Measurements from ENCODE around the gene ADGRG7. TPM values are rescaled to one million over a fixed set of nuclear protein-coding genes. Genes with fewer than 3 reads are reported as not detected.
A peak's percentile ranks its signal among the peaks of the same experiment; 100 is the strongest.
"Not testable (repeated sequence)": the region's sequence is repeated elsewhere in the genome, so short reads cannot be mapped to it uniquely, and the experiment has no call there.

Gene ADGRG7
- total and polyA plus RNA-seq, 2 experiments from 2014 or later, result 43.2 to 49.4 TPM

DNA sequence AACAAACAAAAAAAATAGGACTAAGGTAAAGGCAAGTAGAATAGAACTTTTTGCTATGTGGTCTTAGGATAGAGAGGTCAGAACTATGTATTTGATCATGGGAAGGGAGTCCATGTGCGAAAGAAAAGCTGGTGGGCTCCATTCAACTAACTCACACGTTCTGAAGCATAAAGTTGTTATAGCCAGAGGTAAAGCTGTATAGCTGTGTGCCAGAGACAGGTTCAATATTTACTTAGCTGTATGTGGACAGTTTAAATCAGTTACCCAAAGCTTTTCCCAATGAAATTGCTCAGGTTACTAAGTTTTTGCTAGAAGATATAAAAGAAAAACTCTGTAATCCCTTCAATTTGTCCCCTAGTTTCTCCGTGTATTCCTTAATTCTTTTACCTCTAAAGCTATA is 37.8 kb downstream of the ADGRG7 start:
- no peaks in the 10 kb centered on the region for H3K9me3 ChIP-seq (ENCODE audit: low read depth)
- peaks cover 6% of the 10 kb centered on the region for H3K4me1 ChIP-seq (ENCODE audit: low read depth)
- no peaks in the 10 kb centered on the region for H3K27me3 ChIP-seq
- no peak for DNase-seq (ENCODE audit: low read depth in 1 of 2, low spot score in 1 of 2)
- no peak overlapping the region for H3K4me3 ChIP-seq
- H3K36me3 ChIP-seq, result peaks cover 81% of the 10 kb centered on the region
- TF ChIP-seq, protein P1, sequence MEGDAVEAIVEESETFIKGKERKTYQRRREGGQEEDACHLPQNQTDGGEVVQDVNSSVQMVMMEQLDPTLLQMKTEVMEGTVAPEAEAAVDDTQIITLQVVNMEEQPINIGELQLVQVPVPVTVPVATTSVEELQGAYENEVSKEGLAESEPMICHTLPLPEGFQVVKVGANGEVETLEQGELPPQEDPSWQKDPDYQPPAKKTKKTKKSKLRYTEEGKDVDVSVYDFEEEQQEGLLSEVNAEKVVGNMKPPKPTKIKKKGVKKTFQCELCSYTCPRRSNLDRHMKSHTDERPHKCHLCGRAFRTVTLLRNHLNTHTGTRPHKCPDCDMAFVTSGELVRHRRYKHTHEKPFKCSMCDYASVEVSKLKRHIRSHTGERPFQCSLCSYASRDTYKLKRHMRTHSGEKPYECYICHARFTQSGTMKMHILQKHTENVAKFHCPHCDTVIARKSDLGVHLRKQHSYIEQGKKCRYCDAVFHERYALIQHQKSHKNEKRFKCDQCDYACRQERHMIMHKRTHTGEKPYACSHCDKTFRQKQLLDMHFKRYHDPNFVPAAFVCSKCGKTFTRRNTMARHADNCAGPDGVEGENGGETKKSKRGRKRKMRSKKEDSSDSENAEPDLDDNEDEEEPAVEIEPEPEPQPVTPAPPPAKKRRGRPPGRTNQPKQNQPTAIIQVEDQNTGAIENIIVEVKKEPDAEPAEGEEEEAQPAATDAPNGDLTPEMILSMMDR (IDR thresholded peaks at IDR 0.05; ENCODE audit: low read depth, low read length), result no peak
- peak overlapping the region; percentile 31 for H3K27ac ChIP-seq

DNA sequence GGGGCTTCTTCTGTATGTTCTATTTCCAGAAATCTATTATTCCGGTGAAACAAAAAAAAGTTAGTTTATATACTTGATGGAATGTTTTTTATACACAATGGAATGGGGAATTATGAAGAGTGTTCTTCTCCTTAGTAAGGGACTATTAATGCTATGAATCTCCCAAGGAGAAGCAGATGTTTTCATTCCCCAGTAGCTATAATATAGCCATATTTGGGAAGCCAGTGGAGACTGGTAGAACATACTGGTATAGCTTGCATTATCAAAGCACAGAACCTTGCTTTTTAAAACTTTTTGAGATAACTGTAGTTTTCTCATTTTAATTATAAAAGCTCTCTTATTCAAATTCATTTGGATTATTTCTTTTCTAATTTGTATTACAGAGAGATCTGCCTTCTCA is 38.3 kb downstream of the ADGRG7 start:
- no peaks in the 10 kb centered on the region for H3K27me3 ChIP-seq
- no peak for DNase-seq (ENCODE audit: low read depth in 1 of 2, low spot score in 1 of 2)
- no peaks in the 10 kb centered on the region for H3K9me3 ChIP-seq (ENCODE audit: low read depth)
- peak overlapping the region; percentile 31 for H3K27ac ChIP-seq
- H3K36me3 ChIP-seq, result peaks cover 77% of the 10 kb centered on the region
- TF ChIP-seq, protein P1 (IDR thresholded peaks at IDR 0.05; ENCODE audit: low read depth, low read length), result no peak
- H3K4me3 ChIP-seq, result no peak overlapping the region
- peaks cover under 1% of the 10 kb centered on the region for H3K4me1 ChIP-seq (ENCODE audit: low read depth)

DNA sequence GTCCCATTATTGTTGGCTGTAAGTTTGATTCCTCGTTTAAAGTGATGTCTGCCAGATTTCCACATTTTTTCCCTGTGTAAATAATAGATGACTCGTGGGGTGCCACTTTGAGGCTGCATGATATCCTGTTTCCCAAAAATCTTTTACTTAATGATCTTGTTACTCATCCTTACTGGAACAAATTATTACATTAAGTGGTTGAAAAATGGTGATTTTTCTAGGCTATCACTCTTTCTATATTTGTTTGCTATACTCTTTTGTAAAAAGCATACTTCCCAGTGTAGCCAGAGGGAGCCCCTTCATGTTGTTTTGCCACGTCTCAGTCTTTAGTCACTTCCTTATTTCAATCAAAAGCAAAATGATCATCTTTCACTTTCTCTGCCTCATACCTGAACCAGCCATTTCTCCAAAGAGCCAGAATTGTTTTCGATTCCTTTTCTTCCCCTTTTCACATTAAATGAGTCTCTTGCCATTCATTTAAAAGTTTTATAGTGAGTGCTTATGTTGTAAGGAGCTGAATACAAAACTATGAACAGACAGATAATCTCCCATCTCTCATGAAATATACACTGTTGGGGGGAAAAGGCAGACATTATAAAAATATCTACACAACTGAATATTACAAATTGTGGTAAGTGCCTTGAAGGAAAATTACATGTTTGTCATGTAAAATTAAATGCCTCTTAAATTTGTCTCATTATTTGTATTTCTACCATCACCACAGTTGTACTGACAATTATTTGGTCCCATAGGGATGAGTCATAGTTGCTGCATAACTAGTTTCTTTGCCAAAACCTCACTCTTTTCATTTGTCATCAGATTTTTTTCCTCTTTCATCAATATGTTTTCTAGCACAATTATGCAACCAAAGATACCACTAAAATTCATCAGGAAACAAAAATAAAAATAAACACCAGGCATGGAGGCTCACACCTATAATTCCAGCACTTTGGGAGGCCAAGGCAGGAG is 41.5 kb downstream of the ADGRG7 start:
- H3K9me3 ChIP-seq (ENCODE audit: low read depth), result no peaks in the 10 kb centered on the region
- no peaks in the 10 kb centered on the region for H3K4me1 ChIP-seq (ENCODE audit: low read depth)
- H3K27me3 ChIP-seq, result no peaks in the 10 kb centered on the region
- TF ChIP-seq, protein P1 (IDR thresholded peaks at IDR 0.05; ENCODE audit: low read depth, low read length), result no peak
- H3K36me3 ChIP-seq, result peaks cover 55% of the 10 kb centered on the region
- peak overlapping the region; percentile 15 for H3K27ac ChIP-seq
- no peak overlapping the region for H3K4me3 ChIP-seq
- peak in 1 of 2 donors; percentile 57 for DNase-seq (ENCODE audit: low read depth in 1 of 2, low spot score in 1 of 2)

DNA sequence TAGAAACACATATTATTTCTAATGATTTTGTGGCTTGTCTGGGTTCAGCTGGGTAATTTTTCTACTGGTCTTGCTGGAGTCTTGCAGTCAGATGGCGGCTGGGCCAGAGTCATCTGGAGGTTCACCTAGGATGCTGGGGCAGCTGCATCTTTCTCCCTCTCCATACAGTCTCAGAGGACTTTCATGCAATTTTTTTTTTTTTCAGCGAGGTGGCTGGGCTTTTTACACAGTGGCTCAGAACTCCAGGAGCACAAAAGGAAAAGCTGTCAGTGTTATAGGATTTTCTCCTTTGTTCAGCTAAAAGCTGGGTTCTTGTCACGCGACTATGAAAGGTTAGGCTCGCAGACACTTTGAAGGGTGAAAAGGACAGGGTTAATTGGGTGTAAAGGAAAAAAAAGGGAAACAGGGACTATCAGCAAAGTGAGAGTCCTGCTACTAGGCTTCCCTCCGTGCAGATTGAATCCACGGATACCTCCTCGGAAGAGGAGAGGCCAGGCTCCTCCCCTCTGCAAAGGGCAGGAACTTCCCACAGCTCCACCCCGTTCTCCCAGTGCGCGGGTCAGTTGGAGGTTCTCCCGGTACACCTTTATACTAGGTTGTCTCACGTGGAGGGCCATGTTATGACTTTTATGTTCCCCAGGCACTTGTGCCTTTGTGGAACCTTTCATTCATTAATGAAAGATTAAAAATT is 44.3 kb downstream of the ADGRG7 start:
- H3K36me3 ChIP-seq, result peaks cover 61% of the 10 kb centered on the region
- H3K4me1 ChIP-seq (ENCODE audit: low read depth), result no peaks in the 10 kb centered on the region
- TF ChIP-seq, protein P1 (IDR thresholded peaks at IDR 0.05; ENCODE audit: low read depth, low read length), result no peak
- H3K27me3 ChIP-seq, result no peaks in the 10 kb centered on the region
- H3K9me3 ChIP-seq (ENCODE audit: low read depth), result no peaks in the 10 kb centered on the region
- no peak overlapping the region for H3K4me3 ChIP-seq
- no peak overlapping the region for H3K27ac ChIP-seq
- no peak for DNase-seq (ENCODE audit: low read depth in 1 of 2, low spot score in 1 of 2)

DNA sequence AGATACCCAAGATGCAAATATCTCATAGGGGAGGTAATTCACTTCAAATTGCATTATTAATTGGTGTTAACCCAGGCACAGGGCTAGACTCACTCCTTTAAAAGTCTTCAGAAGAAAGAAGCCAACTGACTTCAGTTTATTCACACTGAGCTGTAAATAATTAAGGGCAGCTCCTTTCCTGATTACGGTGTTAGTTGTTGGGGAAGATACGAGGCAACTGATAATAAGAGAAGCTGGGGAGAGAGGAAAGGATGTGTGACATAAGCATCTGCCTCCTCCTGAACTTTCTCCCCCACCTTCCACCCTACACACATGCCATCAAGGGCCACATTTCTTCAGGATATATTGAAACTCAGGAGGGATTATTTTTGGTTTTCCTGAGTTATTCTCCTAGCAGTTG is 47.5 kb downstream of the ADGRG7 start:
- no peaks in the 10 kb centered on the region for H3K4me1 ChIP-seq (ENCODE audit: low read depth)
- peaks cover 59% of the 10 kb centered on the region for H3K36me3 ChIP-seq
- TF ChIP-seq, protein P1 (IDR thresholded peaks at IDR 0.05; ENCODE audit: low read depth, low read length), result no peak
- H3K9me3 ChIP-seq (ENCODE audit: low read depth), result no peaks in the 10 kb centered on the region
- no peak overlapping the region for H3K4me3 ChIP-seq
- no peaks in the 10 kb centered on the region for H3K27me3 ChIP-seq
- no peak for DNase-seq (ENCODE audit: low read depth in 1 of 2, low spot score in 1 of 2)
- H3K27ac ChIP-seq, result peak overlapping the region; percentile 1

DNA sequence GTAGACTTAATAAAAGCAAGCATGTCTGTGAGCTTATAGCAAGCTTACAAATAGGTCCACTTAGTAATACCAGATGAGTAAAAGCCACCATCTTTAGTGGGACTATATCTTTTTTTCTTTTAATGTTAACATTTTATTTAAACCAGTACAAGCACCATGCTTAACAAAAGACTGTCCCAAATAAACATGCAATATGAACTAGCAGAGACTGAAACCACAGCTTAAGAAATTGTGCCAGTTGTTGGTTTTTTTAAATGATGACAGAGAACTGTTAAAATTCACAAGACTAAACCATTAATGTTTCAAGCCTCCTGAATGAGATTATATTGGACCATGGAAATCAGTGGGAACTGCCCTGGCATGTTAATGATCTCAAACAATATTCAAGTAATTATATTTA is 51.9 kb downstream of the ADGRG7 start:
- not testable (repeated sequence) for H3K4me3 ChIP-seq; H3K4me1 ChIP-seq (ENCODE audit: low read depth); H3K27me3 ChIP-seq; H3K27ac ChIP-seq; H3K9me3 ChIP-seq (ENCODE audit: low read depth)
- peak in 1 of 2 donors; percentile 8 for DNase-seq (ENCODE audit: low read depth in 1 of 2, low spot score in 1 of 2)
- H3K36me3 ChIP-seq, result peaks cover 80% of the 10 kb centered on the region
